Ureter (tissue), 1 donor: ENCODE measurements around the gene KCNAB2. TPM values are rescaled to one million over a fixed set of nuclear protein-coding genes. Genes with fewer than 3 reads are reported as not detected.

ENCODE experiments used
- DNase-seq: peaks from one replicate; pipeline ENCODE4 v3.0.0-alpha.2; 2020; ENCODE audit warnings: low spot score
- total RNA-seq: library from RNA; stranded (reverse); gene quantifications from one replicate; pipeline ENCODE4 v1.2.4, GENCODE V29; 2023
- donor health status: DM: yes; HTN: yes; CAD: no.

The KCNAB2 gene
- total RNA-seq: 17.5 TPM

DNA sequence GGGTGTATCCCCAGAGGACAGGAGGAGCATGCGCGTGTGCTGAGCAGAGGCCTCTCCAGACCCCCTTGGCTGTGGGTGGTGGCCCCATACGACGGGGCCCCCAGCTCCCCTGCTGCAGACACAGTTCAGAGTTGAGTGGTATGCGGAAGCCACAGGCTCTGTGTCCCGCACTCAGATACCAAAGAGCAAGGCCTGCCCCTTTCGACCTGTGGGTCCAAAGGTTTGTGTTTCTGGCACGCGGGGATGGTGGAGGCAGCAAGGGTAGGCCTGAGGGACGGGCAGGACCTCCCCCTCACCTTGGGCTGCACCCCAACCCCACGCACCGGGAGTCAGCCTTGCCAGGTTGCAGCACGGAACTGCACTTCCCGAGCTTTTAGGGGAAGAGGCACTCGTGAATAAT is at the start of gene KCNAB2:
Gene KCNAB2, plus strand, starts transcription at position 328 of the 400 bp plus-strand sequence. CDS start 5,649 bp downstream, outside the sequence.
- no peak for DNase-seq

DNA sequence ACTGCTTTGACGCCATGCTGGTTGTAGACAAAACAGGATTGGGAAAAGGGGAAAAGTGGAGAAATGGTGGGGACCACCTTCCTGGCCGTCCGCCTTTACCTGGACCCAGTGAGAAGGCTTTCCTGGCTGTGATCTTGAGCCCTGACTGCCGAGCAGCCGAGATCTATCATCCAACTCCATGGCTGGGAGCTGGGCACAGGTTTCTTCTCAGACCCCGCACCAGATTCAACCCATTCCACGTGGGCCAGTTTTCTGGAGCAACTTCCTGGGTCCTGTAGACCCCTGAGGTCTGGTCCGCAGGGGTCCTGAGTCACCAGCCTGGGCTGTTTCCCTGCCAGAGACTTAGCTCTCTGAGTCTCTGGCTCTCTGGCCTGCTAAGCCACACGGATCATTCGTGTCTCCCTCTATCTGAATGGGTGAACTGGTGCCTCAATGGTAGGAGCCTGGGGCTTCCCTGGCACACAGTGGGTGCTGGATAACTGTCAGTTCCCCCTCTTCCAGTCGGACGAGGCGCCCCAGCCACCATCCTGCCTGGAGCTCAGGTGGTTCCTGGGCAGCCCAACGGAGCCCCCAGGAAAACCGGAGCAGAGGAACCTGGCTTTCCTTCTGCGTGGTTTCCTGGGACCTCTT is 48.9 kb upstream of the KCNAB2 start:
- DNase-seq: no peak

DNA sequence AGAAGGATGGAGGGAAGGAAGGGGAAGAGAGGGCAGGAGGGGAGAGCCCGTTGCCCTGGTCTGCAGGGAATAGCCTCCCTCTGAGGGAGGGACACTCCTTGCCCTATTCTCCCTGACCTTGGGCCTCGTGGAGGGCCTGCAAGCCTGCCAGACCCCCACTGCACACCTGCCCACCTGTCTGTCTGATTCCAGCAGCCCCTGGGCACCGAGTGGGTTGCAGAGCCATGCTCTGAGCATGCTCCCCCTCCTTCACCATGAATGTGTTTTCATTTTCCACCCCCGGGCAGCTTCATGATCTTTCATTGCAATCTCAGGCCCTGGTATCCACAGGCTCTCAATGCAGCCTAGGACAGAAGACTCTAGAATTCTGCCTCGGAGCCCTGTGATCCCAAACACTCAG is 48.4 kb upstream of the KCNAB2 start:
- no peak for DNase-seq

DNA sequence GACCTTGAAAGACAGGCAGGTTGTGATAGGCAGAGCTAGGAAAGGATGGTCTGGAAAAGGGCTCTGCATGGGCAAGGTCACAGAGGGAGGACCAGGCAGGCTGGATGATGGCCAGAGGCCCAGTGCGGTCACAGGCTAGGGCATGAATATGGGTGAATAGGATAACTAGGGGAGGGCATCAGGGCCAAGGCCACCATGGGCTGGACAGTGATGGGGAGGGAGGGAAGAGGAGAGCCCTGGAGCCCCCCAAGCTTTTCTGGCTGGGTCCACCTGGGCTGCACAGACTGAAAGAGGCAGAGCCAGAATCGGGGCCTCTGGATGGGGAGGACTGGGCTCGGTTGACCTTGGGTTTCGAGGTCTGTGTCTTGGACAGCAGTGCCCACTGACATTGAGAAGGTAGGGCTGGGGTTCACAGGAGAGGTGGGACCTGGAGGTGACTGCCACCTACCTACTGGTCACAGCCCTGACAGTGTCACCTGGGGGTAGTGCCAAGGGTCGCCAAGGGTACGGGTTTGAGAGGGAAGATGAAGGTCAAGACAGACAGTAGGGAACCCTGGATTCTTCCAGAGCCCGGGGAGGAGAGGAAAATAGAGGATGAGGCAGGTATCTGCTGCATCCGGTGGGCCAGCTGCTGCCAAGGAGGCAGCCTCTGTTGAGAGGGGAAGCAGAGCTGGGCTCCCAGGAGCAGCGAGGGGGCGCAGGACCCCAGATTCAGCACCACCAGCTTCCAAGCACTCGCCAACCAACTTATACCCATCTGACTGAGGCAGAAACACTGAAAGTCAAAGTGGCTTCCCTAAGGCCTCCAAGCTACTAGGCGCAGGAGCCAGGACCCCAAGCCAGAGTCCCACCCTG is 47.4 kb upstream of the KCNAB2 start:
- no peak for DNase-seq

DNA sequence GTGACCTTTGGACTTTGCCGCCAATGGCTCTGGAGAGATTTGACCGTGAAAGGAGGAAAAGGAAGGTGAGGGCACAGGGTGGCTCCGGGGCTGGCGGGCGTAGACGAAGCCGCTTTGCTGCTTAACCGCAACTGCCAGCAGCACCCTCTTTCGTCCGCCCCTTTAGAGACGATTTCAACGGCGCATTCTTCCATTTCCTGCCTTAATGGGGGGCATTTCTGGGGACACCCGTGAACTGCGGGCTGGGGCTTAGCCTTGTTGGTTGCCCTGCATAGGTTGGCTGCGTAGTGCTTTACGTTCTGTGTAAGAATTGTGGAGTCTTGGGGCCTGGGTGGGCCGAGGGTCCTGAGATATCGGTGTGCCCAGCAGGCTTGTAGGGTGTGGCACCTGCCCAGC is 46.8 kb upstream of the KCNAB2 start:
- no peak for DNase-seq

DNA sequence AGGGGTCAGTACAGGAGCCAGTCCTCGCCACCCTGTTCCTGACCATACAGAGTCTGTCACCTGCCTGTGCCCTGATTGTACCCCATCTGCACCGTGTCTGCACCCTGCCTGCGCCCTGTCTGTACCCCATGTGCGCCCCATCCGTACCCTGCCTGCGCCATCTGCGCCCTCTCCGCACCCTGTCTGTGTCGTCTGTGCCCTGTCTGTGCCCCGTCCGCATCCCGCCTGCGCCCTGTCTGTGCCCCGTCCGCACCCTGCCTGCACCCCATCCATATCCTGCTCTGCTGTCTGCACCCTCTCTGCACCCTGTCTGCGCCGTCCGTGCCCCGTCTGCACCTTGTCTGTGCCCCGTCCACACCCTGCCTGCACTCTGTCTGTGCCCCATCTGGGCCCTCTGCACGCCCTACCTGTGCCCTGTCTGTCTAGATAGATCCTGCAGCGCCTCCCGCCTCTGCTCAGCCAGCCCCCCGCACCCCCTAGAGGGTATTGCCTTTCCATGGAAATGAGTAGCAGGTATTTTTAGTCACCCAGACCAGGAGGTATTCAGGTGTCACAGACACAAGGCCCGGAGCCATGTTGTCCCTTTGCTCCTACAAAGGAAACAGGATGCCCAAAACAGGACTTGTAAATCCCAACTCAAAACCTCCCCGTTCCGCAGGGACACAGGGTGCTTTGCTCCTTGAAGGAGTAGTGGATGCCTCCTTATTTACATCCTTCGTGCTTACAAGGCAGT is 45.8 kb upstream of the KCNAB2 start:
- DNase-seq: no peak

DNA sequence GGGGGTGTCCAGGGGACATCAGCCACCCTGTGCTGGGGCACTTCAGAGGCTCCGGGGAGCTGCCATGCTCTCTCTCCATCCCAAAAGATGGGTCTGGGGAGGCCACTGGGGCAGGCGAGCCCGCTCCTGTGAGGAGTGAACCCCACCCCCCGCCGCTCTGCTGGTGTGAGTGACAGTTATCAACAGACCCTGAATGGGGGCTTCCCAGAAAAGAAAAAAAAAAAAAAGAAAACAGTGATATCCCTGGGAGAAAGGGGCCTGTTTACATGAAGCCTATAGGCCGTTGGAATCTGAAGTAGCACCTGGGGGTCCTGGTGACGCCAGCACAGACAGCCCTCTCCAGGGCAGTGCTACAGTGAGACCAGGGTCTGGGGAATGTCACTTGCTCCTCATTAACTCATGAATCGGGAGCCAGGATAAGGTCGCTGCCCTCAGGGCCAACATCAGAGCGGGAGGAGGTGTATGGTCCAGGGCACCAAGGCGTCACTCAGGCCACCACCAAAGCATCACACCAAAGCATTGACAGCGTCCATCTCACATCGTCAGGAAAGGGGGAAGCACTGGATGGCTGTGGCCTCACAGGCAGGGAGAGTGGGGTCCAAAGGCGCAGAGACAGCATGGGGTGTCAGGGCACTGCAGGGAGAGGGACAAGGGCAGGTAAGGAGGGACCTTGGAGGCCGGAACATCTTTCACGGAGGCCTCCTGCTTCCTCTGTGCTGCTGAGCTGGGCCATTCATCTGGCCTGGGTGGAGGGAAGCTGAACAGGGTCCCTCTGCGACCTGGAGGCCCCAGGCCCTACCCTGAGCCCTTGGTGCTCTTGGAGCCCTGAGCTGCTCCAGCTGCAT is 45.0 kb upstream of the KCNAB2 start:
- DNase-seq: no peak

DNA sequence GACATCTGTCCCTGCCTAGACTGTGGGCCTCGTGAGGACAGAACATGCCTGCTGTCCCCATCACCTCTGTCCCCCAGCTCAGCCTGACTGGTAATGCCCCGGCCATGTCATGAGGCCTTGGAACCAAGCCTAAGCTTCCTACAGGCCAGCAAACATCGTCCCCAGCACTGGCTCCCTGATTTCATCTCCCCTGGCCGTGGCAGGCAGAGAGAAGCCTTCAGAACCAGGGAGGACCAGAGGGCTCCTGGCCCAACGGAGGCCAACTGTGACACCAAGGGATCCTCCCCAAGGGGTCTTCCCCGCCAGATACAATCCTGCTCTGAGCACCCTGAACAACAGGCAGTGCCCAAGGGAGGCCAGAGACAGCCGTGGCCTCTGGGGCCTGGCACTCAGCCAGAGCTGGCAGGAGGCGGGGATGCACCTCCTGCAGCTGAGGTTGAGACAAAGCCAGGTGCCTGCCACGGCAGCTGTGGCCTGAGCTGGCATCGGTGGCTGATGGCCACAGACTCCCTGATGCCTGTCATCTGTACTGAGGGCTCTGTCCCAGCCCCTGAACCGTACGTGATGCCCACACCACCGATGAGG is 43.6 kb upstream of the KCNAB2 start:
- DNase-seq: no peak

DNA sequence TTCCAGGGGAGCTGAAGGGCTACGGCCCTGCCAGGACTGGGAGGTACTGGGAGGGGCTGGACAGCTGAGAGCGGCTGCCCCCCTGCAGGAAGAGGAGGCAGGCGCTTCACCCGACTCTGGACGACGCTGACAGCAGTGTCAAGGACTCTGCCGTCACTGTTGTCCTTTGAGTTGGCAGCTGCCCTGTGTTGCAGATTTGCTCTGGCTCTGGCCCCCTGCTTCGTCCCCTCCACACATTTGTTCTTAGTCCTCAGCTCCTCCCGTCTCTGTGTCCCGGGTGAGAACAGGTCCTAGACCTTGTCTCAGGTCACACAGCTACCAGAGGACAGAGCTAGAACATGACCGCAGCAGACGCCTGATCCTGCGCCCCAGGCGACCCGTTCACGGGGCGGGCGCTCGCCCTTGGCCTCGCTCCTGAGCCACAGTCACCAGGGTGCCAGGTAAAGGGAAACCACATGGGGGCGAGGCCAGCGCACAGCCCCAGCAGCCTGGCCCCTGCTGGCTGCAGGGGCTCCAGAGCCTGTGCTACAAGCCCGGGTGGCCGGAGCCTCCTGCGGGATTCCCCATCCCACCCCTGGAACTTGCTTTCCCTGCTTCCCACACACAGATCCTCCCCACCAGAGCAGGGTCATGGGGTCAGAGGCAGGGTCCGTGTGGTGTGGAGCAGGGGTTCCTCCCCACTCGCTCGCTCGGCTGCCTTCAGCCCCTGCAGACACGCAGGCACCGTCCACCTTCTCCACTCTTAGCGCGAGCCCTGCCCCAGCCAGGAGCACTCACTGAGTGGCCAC is 42.8 kb upstream of the KCNAB2 start:
- DNase-seq: no peak

DNA sequence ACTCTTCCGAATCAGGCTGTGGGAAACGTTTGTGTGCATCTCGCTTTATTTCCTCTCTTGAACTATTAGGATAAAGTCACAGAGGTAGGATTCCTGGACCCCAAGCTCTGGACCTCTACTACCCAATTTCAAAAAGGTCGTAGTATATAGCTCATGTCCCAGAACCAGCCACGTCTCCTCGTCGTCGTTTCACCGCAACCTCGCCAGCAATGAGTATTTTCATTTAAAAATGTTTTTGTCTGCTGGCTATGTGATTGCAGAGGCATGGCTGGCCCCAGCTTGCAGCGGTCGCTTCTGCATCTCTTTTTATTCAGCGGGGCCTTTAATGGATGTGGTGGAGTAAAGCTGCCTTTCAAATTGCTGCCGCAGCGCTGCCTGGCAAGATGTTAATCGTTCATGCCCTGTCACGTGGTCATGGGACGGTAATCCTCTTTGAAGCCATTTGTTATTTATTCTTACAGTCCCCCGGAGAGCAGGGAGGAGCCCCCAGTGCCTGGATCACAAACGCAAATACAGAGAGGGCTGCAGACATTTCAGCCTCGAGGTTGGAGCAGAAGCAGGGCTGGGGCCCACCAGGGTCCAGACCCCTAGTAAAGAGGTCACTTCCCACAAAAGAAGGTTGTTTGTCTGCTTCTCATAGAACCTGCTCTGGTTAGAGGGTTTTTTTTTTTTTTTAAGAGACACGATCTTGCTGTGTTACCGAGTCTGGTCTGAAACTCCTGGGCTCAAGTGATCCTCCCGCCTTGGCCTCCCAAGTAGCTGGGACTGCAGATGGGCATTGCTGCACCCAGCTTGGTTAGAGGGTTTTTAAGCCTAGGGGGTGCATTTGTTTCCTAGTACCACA is 41.9 kb upstream of the KCNAB2 start:
- DNase-seq: no peak

DNA sequence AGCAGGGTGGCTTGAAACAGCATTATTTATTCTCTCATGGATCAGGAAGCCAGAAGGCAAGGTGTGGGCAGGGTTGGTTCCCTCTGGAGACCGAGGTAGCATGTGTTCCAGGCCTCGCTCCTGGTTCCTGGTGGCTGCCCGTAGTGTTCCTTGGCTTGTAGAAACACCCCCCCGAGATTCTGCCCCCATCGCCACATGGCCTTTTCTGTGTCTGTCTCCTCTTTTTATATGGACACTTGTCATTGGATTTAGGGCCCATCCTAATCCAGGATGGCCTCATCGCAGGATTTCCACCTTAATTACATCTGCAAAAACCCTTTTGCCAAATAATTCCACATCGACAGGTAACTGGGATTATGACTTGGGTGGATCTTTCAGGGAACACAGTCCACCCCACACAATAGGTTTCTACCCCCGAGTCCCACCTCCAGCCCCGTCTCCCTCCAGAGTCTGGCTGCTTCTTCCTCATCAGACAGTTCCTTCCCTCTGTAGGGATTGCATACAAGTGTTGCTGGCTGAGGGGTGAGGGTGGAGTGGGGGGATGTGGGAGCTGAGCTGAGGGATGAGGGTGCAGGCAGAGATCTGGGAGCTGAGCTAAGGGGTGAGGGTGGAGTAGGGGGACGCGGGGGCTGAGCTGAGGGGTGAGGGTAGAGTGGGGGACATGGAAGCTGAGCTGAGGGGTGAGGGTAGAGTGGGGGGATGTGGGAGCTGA is 41.1 kb upstream of the KCNAB2 start:
- no peak for DNase-seq

DNA sequence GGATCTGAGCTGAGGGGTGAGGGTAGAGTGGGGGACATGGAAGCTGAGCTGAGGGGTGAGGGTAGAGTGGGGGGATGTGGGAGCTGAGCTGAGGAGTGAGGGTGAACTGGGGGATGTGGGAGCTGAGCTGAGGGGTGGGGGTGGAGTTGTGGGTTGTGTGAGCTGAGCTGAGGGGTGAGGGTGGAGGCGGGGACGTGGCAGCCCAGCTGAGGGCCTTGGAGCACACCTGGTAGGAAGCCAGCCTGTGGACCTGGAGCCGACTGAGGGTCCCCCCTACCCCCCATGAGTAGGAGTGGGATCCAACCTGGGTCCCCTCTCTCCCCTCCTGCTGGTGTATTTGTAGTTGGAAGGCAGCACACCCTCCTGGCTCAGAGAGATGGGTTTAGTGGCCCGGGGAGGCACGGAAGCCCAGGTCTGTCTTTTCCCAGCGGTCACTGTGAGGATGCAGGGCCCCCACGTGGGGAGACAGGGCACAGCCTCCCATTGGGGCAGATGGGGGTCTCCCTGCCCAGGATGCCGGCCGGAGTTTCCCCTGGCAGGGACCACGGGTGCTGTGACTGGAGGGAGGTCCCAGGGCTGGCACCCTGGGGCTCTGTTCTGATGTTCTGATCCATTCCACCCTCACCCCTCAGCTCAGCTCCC is 40.3 kb upstream of the KCNAB2 start:
- no peak for DNase-seq

DNA sequence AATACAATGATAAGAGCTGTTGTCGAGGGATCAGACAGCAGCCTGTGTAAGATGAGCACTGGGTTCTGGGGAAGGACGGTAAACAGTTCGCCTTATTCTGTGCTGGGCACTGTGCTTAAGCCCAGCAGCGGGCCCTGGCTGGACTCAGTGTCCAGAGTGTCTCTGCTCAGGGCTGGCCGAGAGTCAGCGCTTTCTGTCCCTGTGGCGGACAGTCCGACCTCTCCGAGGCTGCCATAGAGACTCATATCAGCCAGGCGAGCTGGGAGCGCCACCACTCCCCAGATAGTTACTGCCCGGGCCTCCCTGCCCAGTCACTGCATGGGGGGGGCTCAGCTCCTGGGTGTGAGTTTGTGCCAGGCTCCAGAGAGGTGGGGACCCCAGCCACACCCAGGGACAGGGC is 38.8 kb upstream of the KCNAB2 start:
- DNase-seq: no peak

DNA sequence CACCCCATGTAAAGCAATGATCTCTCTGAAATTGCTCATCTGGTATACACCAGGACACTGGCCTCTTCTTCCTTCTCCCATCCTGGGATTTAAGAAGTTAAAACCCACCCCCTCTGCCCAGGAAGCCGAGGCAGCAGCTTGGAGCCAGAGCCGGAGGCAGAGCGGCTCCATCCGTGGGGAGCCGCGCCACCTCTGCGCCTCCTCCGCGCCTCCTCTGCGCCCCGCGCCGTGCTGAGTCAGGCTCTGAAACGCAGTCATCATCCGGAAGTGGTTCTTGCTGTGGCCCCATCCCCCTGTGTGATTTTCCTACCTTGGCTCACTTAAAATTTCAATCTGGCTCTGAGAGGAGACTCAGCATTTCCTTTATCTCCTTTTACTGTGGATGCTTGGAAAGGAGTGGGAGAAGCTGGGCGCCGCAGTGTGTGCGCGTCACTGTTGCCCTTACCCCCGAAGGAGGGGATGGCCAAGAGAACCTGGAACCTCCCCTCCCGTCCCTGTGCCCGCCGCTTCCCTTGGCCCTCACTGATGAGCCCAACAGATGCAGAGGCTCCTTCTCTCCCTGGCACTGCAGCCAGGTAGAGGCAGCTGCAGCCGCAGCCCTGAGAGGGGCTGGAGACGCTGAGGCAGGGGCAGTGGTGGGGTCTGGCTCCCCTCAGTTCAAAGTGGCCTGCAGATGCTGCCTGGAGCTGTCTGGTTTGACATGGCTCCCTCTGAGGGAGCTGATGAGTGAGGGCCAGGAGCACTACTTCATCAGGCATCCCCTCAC is 38.2 kb upstream of the KCNAB2 start:
- no peak for DNase-seq

DNA sequence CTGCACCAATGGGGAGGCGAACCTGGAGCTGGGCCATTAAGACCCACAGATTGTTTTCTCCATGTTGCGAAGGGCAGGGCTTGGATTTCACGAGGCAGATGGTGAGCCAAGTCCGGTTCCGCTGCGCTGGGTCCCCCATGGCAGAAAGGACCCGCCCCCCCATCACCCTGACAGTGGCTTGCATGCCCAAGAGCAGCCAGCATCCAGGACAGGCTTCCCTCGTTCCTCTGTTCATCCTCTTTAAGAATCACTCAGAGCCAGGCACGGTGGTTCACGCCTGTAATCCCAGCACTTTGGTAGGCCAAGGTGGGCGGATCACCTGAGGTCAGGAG is 37.6 kb upstream of the KCNAB2 start:
- DNase-seq: no peak

DNA sequence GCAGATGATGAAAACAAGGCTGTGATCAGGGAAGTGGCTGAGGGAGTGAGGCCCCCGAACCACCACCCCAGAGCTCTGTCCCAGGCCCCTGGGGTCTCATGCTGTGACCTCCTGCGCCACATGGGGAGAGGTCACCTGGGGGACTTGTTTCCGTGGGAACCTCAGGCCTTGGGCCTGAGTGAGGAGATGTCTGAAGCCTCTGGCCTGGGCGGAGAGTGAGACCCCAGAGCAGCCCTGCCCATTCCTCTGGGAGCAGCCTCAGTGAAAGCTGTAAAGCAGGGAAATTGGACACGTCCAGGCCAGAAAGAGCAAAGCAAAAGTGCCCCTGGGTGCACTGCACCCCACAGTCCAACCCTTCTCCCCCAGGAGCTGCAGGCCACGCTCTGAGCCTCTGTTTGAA is 37.0 kb upstream of the KCNAB2 start:
- no peak for DNase-seq

DNA sequence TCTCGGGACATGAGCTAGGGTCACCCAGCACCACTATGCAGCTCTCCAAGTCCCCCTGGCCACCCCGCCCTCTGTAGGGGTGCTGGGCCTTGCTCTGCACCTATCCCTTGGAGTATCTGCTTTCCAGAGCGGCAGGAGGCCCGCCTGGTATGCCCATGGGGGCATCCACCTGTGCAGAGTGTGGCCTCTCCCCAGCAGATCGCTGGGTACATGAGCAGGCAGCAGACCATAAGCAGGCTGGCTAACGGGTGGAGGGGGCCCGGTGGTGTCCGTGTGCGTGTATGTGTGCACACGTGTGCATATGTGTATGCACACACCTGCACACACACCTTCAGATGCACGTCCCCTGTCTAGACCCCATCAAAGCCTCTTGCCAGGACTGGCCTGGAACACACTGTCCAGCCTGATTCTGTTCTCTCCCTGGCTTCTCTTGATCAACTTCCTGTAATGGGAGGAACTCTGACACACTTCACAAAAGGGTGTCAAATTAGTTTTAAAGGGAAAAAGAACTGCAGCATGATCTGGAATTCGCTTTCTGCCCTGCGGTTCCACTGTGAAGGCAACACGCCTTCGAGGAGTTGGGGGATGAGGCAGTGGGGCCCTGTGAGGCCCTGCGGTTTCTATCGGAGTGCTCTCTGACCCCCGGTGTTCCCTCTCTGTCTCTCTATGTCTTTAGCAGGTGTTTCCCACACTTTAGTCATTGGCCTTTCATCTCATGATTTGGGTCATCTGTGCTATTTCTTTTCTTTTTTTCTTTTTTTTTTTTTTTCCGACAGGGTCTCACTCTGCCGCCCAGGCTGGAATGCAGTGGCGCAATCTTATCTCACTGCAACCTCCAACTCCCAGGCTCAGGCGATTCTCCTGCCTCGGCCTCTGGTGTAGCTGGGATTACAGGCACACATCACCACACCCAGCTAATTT is 36.3 kb upstream of the KCNAB2 start:
- DNase-seq: no peak
